Measurements from ENCODE around the gene ANKMY2. TPM values are rescaled to one million over a fixed set of nuclear protein-coding genes. Genes with fewer than 3 reads are reported as not detected.

ANKMY2 gene
- total RNA-seq, 1 experiment from 2014 or later, result 22.9 TPM

- DNase-seq, result peak in 1 of 2 experiments; percentile 20
- TF ChIP-seq EZH2 (IDR thresholded peaks at IDR 0.05; ENCODE audit: low read depth) (no peak), CTCF (conservative IDR thresholded peaks at IDR 0.05) (no peak)
- H3K4me1 ChIP-seq (replicated peaks; ENCODE audit: insufficient read depth), result no peaks in the 10 kb centered on the region
- no peak overlapping the region for H3K27ac ChIP-seq
- H2AFZ ChIP-seq, result no peak overlapping the region
- POLR2A ChIA-PET (ENCODE audit: unreplicated experiment), result no interaction called here
- intact Hi-C loops (cut with micrococcal nuclease; ENCODE audit: unreplicated experiment), result loop anchor here (10.0 kb wide), 2 partner anchors 611 to 641 kb away; no protein-coding TSS in a partner anchor
- H3K79me2 ChIP-seq (ENCODE audit: low read depth), result no peaks in the 10 kb centered on the region
- H4K20me1 ChIP-seq (ENCODE audit: insufficient read depth), result no peaks in the 10 kb centered on the region; the same call in 1 of the 2 replicates
- BruUV-seq (replicated peaks), result no TSS peak
- H3K4me2 ChIP-seq, result no peak overlapping the region
- H3K9me2 ChIP-seq (ENCODE audit: insufficient read depth), result no peaks in the 10 kb centered on the region
- H3K4me3 ChIP-seq, result no peak overlapping the region
- no peaks in the 10 kb centered on the region for H3K27me3 ChIP-seq (ENCODE audit: insufficient read depth, low read depth)
- CTCF ChIA-PET, result no interaction called here
- H3F3A ChIP-seq (ENCODE audit: insufficient read depth, low read depth), result peaks cover 11% of the 10 kb centered on the region
- H3K36me3 ChIP-seq (ENCODE audit: low read depth), result peaks cover 57% of the 10 kb centered on the region
- H3K9me3 ChIP-seq (ENCODE audit: insufficient read depth, low read depth), result no peaks in the 10 kb centered on the region
Measured at GRCh38 chr7:16693601-16694318, 48.2 kb upstream of the ANKMY2 start.

- TF ChIP-seq EZH2 (IDR thresholded peaks at IDR 0.05; ENCODE audit: low read depth) (no peak), CTCF (conservative IDR thresholded peaks at IDR 0.05) (no peak)
- CTCF ChIA-PET, result no interaction called here
- Histone ChIP-seq H3K79me2 (ENCODE audit: low read depth) (no peaks in the 10 kb centered on the region), H3K9me3 (ENCODE audit: insufficient read depth, low read depth) (no peaks in the 10 kb centered on the region), H3F3A (ENCODE audit: insufficient read depth, low read depth) (peaks cover 23% of the 10 kb centered on the region), H3K9me2 (ENCODE audit: insufficient read depth) (no peaks in the 10 kb centered on the region), H2AFZ (no peak overlapping the region), H3K27ac (no peak overlapping the region), H3K4me2 (no peak overlapping the region), H3K4me1 (replicated peaks; ENCODE audit: insufficient read depth) (no peaks in the 10 kb centered on the region), H3K4me3 (no peak overlapping the region), H4K20me1 (ENCODE audit: insufficient read depth) (no peaks in the 10 kb centered on the region), H3K27me3 (ENCODE audit: insufficient read depth, low read depth) (no peaks in the 10 kb centered on the region), H3K36me3 (ENCODE audit: low read depth) (peaks cover 44% of the 10 kb centered on the region)
- intact Hi-C loops (cut with micrococcal nuclease; ENCODE audit: unreplicated experiment), result loop anchor here (10.0 kb wide), 2 partner anchors 614 to 644 kb away; no protein-coding TSS in a partner anchor
- BruUV-seq (replicated peaks), result no TSS peak
- peak in 1 of 2 experiments; percentile 29 for DNase-seq
- POLR2A ChIA-PET (ENCODE audit: unreplicated experiment), result no interaction called here
Measured at GRCh38 chr7:16691241-16691640, 45.7 kb upstream of the ANKMY2 start.

- no peaks in the 10 kb centered on the region; the same call in 1 of the 2 replicates for H4K20me1 ChIP-seq (ENCODE audit: insufficient read depth)
- peaks cover 70% of the 10 kb centered on the region for H3K36me3 ChIP-seq (ENCODE audit: low read depth)
- H3K4me1 ChIP-seq (replicated peaks; ENCODE audit: insufficient read depth), result no peaks in the 10 kb centered on the region
- no peaks in the 10 kb centered on the region for H3K9me3 ChIP-seq (ENCODE audit: insufficient read depth, low read depth)
- no peak overlapping the region for H3K4me2 ChIP-seq
- DNase-seq, result peak in 1 of 2 experiments; percentile 58
- TF ChIP-seq EZH2 (IDR thresholded peaks at IDR 0.05; ENCODE audit: low read depth), result no peak
- ChIA-PET CTCF (interaction anchor here (0.6 to 1.3 kb wide), 2 partner anchors 85 to 234 kb away, joined by 3 to 4 read pairs; no protein-coding TSS in a partner anchor), POLR2A (ENCODE audit: unreplicated experiment) (no interaction called here)
- no peaks in the 10 kb centered on the region for H3K27me3 ChIP-seq (ENCODE audit: insufficient read depth, low read depth)
- H3K9me2 ChIP-seq (ENCODE audit: insufficient read depth), result no peaks in the 10 kb centered on the region
- intact Hi-C loops (cut with micrococcal nuclease; ENCODE audit: unreplicated experiment), result loop anchor here (5.0 kb wide), 1 partner anchor 41 kb away; the partner anchor contains the start of genes ANKMY2 and BZW2
- no peak overlapping the region for H3K4me3 ChIP-seq
- no TSS peak for BruUV-seq (replicated peaks)
- no peak overlapping the region for H2AFZ ChIP-seq
- peaks cover 21% of the 10 kb centered on the region for H3F3A ChIP-seq (ENCODE audit: insufficient read depth, low read depth)
- no peaks in the 10 kb centered on the region for H3K79me2 ChIP-seq (ENCODE audit: low read depth)
- no peak overlapping the region for H3K27ac ChIP-seq
Measured at GRCh38 chr7:16688249-16688648, 42.7 kb upstream of the ANKMY2 start.
